Adrenal gland (tissue), 12 donors: Measurements from ENCODE around the gene ZGLP1. TPM values are rescaled to one million over a fixed set of nuclear protein-coding genes. Genes with fewer than 3 reads are reported as not detected.
A peak's percentile ranks its signal among the peaks of the same experiment; 100 is the strongest.

Experiments used
- DNase-seq, 7 donors: peaks; one replicate each; pipeline ENCODE4 v3.0.0-alpha.2; 2019 to 2020
- H3K27ac ChIP-seq, 5 donors: fragments of 200-600 bp; sonication (generic) in 4 of 5; 1 replicate in 3 of 5; 2 replicates in 2 of 5; pipeline versions ENCODE4 v1.5.1 to v1.8.0; 2016 to 2020; ENCODE audit warnings: mild to moderate bottlenecking in 1 of 5
- H3K27me3 ChIP-seq: fragments of 200-600 bp; 2 replicates; pipeline ENCODE4 v1.8.0; 2021
- H3K36me3 ChIP-seq, 2 donors: fragments of 200-600 bp; replicated peaks in 1 of 2; 1 replicate in 1 of 2; 2 replicates in 1 of 2; pipeline versions ENCODE4 v1.5.1 to v1.8.0; 2018 to 2022
- H3K4me1 ChIP-seq, 2 donors: fragments of 200-600 bp; replicated peaks in 1 of 2; 1 replicate in 1 of 2; 2 replicates in 1 of 2; pipeline versions ENCODE4 v1.5.1 to v1.8.0; 2018 to 2021
- H3K4me3 ChIP-seq, 4 donors: fragments of 200-600 bp; sonication (generic) in 3 of 4; one replicate each; pipeline ENCODE4 v1.5.1; 2016 to 2018
- H3K9me3 ChIP-seq, 3 donors: fragments of 200-600 bp; sonication (generic) in 1 of 3; replicated peaks in 1 of 3; 1 replicate in 2 of 3; 2 replicates in 1 of 3; pipeline versions ENCODE4 v1.5.1 to v1.8.0; 2016 to 2021
- CTCF ChIP-seq, 6 experiments: fragments of 450-650 bp in 4 of 6; fragments of 200-600 bp in 2 of 6; sonication (generic) in 1 of 6; IDR thresholded peaks; 1 replicate in 5 of 6; 2 replicates in 1 of 6; pipeline versions ENCODE4 v1.5.1 to v1.8.0; 2016 to 2021; ENCODE audit warnings: antibody characterized with exemption in 6 of 6, mild to moderate bottlenecking in 2 of 6, moderate library complexity in 1 of 6
- POLR2A ChIP-seq, 2 donors: fragments of 450-650 bp; IDR thresholded peaks; one replicate each; pipeline ENCODE4 v1.6.1; 2017; ENCODE audit warnings: antibody characterized with exemption in 2 of 2, mild to moderate bottlenecking in 2 of 2, moderate library complexity in 1 of 2
- WGBS, 4 donors: extraction: QIAGEN DNeasy Blood & Tissue Kit in 2 of 4; methylation state at CpG; one replicate each; pipeline versions ENCODE4 v1.1.5 to v1.1.7; 2013 to 2017; 5-methylcytosine and 5-hydroxymethylcytosine counted together
- intact Hi-C, 2 donors: fragments of 100-400 bp; cut with DNase I; formaldehyde crosslinking; loops; one replicate each; pipeline versions ENCODE4 v1.14.1 to v1.15.0; 2022 to 2023
- polyA plus RNA-seq, 3 donors: library from polyadenylated mRNA; stranded (reverse); fragments of 200-250 nt in 2 of 3; fragments of 350-450 nt in 1 of 3; fragmentation: Illumina TruSeq in 1 of 3; extraction: RNeasy Lipid Tissue Mini Kit (QIAGEN cat#74804) in 1 of 3; gene quantifications; one replicate each; pipeline ENCODE4 v1.2.3, GENCODE V29; 2013 to 2014
- total RNA-seq, 9 donors: library from RNA; depleted of rRNA in 4 of 9; stranded (reverse); fragments of >200 nt in 4 of 9; fragments of 120-200 nt in 1 of 9; fragmentation: NEBNext Ultra II Directional in 1 of 9; extraction: Animal tissue kit (Norgen Biotek cat#: 25700) in 1 of 9; gene quantifications; one replicate each; pipeline versions ENCODE4 v1.1.0 to v1.2.4, GENCODE V29; 2013 to 2023
- donor health status: healthy with polysubstance abuse.
- donor health status: Bipolar disorder and iron deficiency.
- donor health status: DM: yes; HTN: yes; CAD: no.
- donor health status: DM: no; HTN: no; CAD: no.
- donor health status: DM: no; HTN: no; CAD: no.
- donor health status: DM: yes; HTN: yes; CAD: no.

ZGLP1 gene
- total and polyA plus RNA-seq, 12 donors: 0.48 to 38.8 (median 2.8) TPM; not detected in 2

- 92 to 96% (median 93%) methylated on average over 11 to 15 of the region's 15 CpGs for WGBS, 4 donors
- TF ChIP-seq POLR2A (IDR thresholded peaks at IDR 0.05): no peak
- TF ChIP-seq CTCF (IDR thresholded peaks at IDR 0.05): no peak
- H3K36me3 ChIP-seq: peaks cover 0 to 64% of the 10 kb centered on the region in 2 donors
These were observed 8.3 kb upstream of the ZGLP1 start for GRCh38 chr19:10317857-10318462.

GRCh38 chr19:10317045-10317856 is 7.6 kb upstream of the ZGLP1 start:
- Histone ChIP-seq H3K36me3 (peaks cover 0 to 57% of the 10 kb centered on the region in 2 donors), H3K4me3 (no peak overlapping the region), H3K27ac (no peak overlapping the region), H3K4me1 (peaks cover 7 to 12% of the 10 kb centered on the region in 2 donors), H3K9me3 (no peaks in the 10 kb centered on the region), H3K27me3 (no peaks in the 10 kb centered on the region)
- 83 to 86% (median 84%) methylated on average over 20 to 29 of the region's 29 CpGs for WGBS, 4 donors
- TF ChIP-seq POLR2A (IDR thresholded peaks at IDR 0.05) (no peak), CTCF (IDR thresholded peaks at IDR 0.05) (no peak)
- intact Hi-C loops: no loop called here
- no peak for DNase-seq

More at GRCh38 chr19:10317857-10318462, 8.3 kb upstream of the ZGLP1 start:
- intact Hi-C loops: no loop called here
- Histone ChIP-seq H3K4me1 (peaks cover 7 to 12% of the 10 kb centered on the region in 2 donors), H3K4me3 (no peak overlapping the region), H3K27ac (no peak overlapping the region), H3K27me3 (no peaks in the 10 kb centered on the region), H3K9me3 (no peaks in the 10 kb centered on the region)
- no peak for DNase-seq

GRCh38 chr19:10316229-10317044 is 6.8 kb upstream of the ZGLP1 start:
- H3K27ac ChIP-seq: peak overlapping the region in 1 of 5 donors; percentile 70
- H3K4me3 ChIP-seq: no peak overlapping the region

More at GRCh38 chr19:10316229-10317044, 6.8 kb upstream of the ZGLP1 start:
- intact Hi-C loops: no loop called here
- DNase-seq: peak in 1 of 7 donors; percentile 57
- no peaks in the 10 kb centered on the region for H3K27me3 ChIP-seq
- WGBS, 4 donors: 60 to 67% (median 64%) methylated on average over 15 to 19 of the region's 19 CpGs
- H3K4me1 ChIP-seq: peaks cover 7 to 12% of the 10 kb centered on the region in 2 donors
- TF ChIP-seq CTCF (IDR thresholded peaks at IDR 0.05) (no peak), POLR2A (IDR thresholded peaks at IDR 0.05) (no peak)
- peaks cover 0 to 48% of the 10 kb centered on the region in 2 donors for H3K36me3 ChIP-seq
- H3K9me3 ChIP-seq: no peaks in the 10 kb centered on the region
